NK-92 treated with Interleukin-12 subunit alpha and Interleukin-12 subunit beta, amount 100 ng/mL, for 24 hours (cell line): ENCODE results near the gene SRPK3.

Experiments used
- DNase-seq: peaks from one replicate; lab custom pipeline; 2025; lab: John Stamatoyannopoulos, UW

SRPK3 gene

GRCh38 chrX:153831429-153832150, 50.7 kb downstream of the SRPK3 start:
- DNase-seq, result no peak

- no peak for DNase-seq
Observed at GRCh38 chrX:153832728-153833127, 51.9 kb downstream of the SRPK3 start.
